GM12878 (cell line): ENCODE results near the gene BMPR1B. TPM values are rescaled to one million over a fixed set of nuclear protein-coding genes. Genes with fewer than 3 reads are reported as not detected.

Experiments
- ATAC-seq: fragments of 200-7000 bp; cut with Tn5 transposase; 3 replicates; pipeline ENCODE4 v1.9.1; 2020; ENCODE audit warnings: mild to moderate bottlenecking, moderate library complexity
- BruUV-seq: library from RNA; stranded (reverse); fragments of 400-500 nt; replicated peaks from 2 replicates; lab custom pipeline; 2021; lab: Mats Ljungman, UMichigan
- CTCF ChIA-PET: fragments of 300-600 bp; sonication (Branson Sonifier 250); formaldehyde crosslinking; extraction: SDS; loops from one replicate; lab custom pipeline; 2021; ENCODE audit warnings: inconsistent platforms; lab: Yijun Ruan, JAX
- POLR2A ChIA-PET: fragments of 350-600 bp; formaldehyde crosslinking; extraction: SDS; loops from one replicate; lab custom pipeline; 2021; ENCODE audit warnings: inconsistent platforms; lab: Charles Lee
- RAD21 ChIA-PET: fragments of 300-600 bp; sonication (Branson Sonifier 250); formaldehyde crosslinking; loops from one replicate; lab custom pipeline; 2023; ENCODE audit warnings: antibody characterized with exemption; ENCODE audit not compliant: unreplicated experiment; lab: Charles Lee
- SMC1A ChIA-PET: fragments of 300-600 bp; sonication (Branson Sonifier 250); formaldehyde crosslinking; loops from one replicate; lab custom pipeline; 2023; ENCODE audit not compliant: unreplicated experiment, uncharacterized antibody; lab: Charles Lee
- DNase-seq: peaks from one replicate; pipeline ENCODE4 v3.0.0-alpha.2; 2011; ENCODE audit warnings: low read depth, low spot score
- FAIRE-seq: peaks from 3 replicates; lab custom pipeline; 2011; peaks lifted over from hg19 to GRCh38; lab: Jason Lieb, UNC
- H2AFZ ChIP-seq: 2 replicates; pipeline ENCODE4 v1.6.0; 2011; ENCODE audit warnings: low read depth, low read length, control low read depth; ENCODE audit not compliant: control insufficient read depth
- H3K27ac ChIP-seq: 2 replicates; pipeline ENCODE4 v1.5.1; 2011; ENCODE audit warnings: control low read depth; ENCODE audit not compliant: control insufficient read depth, insufficient read depth
- H3K27me3 ChIP-seq, 2 experiments: replicated peaks in 1 of 2; 2 replicates each; pipeline versions ENCODE4 v1.6.0 to v1.6.1; 2011; ENCODE audit warnings: low read length in 1 of 2; ENCODE audit not compliant: control insufficient read depth in 2 of 2, insufficient read depth in 2 of 2
- H3K36me3 ChIP-seq, 2 experiments: 2 replicates each; pipeline ENCODE4 v1.5.1; 2011; ENCODE audit warnings: low read length in 1 of 2; ENCODE audit not compliant: control insufficient read depth in 2 of 2, insufficient read depth in 2 of 2
- H3K4me1 ChIP-seq: 2 replicates; pipeline ENCODE4 v1.6.1; 2011; ENCODE audit warnings: mild to moderate bottlenecking, low read length, moderate library complexity, mixed read lengths; ENCODE audit not compliant: control insufficient read depth, insufficient read depth
- H3K4me2 ChIP-seq: 2 replicates; pipeline ENCODE4 v1.6.0; 2011; ENCODE audit warnings: control low read depth; ENCODE audit not compliant: control insufficient read depth, insufficient read depth
- H3K4me3 ChIP-seq: fragments of 200-600 bp; sonication (generic); 2 replicates; pipeline ENCODE4 v1.5.1; 2016
- H3K79me2 ChIP-seq: 2 replicates; pipeline ENCODE4 v1.6.0; 2011; ENCODE audit warnings: low read length; ENCODE audit not compliant: control insufficient read depth, insufficient read depth
- H3K9ac ChIP-seq: 2 replicates; pipeline ENCODE4 v1.8.0; 2011; ENCODE audit warnings: low read length, control low read depth, mixed read lengths; ENCODE audit not compliant: control insufficient read depth, insufficient read depth
- H3K9me3 ChIP-seq: replicated peaks from 3 replicates; pipeline ENCODE4 v1.5.1; 2011; ENCODE audit warnings: mild to moderate bottlenecking, low read length; ENCODE audit not compliant: control insufficient read depth, insufficient read depth
- H4K20me1 ChIP-seq: 2 replicates; pipeline ENCODE4 v1.6.0; 2011; ENCODE audit not compliant: control insufficient read depth, insufficient read depth
- MTA3 ChIP-seq: IDR thresholded peaks from 2 replicates; pipeline ENCODE4 v1.6.1; 2012; ENCODE audit warnings: low read length, inconsistent platforms, borderline replicate concordance
- NR2C1 ChIP-seq: fragments of 450-650 bp; IDR thresholded peaks from 2 replicates; pipeline ENCODE4 v1.6.1; 2017; ENCODE audit warnings: antibody characterized with exemption, mild to moderate bottlenecking, moderate library complexity
- RB1 ChIP-seq: fragments of 450-650 bp; formaldehyde crosslinking; IDR thresholded peaks from 2 replicates; pipeline ENCODE4 v1.6.1; 2017; ENCODE audit warnings: mild to moderate bottlenecking, borderline replicate concordance
- RUNX3 ChIP-seq: IDR thresholded peaks from 2 replicates; pipeline ENCODE4 v1.6.1; 2012; ENCODE audit warnings: low read length, inconsistent platforms
- SIX5 ChIP-seq: IDR thresholded peaks from 2 replicates; pipeline ENCODE4 v1.6.1; 2011; ENCODE audit warnings: mild to moderate bottlenecking, low read depth, low read length, moderate library complexity; ENCODE audit not compliant: severe bottlenecking
- STAT1 ChIP-seq: fragments of 450-650 bp; conservative IDR thresholded peaks from 2 replicates; pipeline ENCODE4 v1.6.1; 2014; ENCODE audit warnings: antibody characterized with exemption, mild to moderate bottlenecking
- TAF1 ChIP-seq: IDR thresholded peaks from 2 replicates; pipeline ENCODE4 v1.6.1; 2011; ENCODE audit warnings: mild to moderate bottlenecking, low read depth, low read length, borderline replicate concordance
- WGBS: methylation state at CpG from one replicate; pipeline ENCODE4 v1.1.6; 2016; ENCODE audit warnings: low lambda C conversion rate; ENCODE audit not compliant: insufficient replicate concordance, insufficient coverage; ENCODE audit errors: missing lambda C conversion rate; 5-methylcytosine and 5-hydroxymethylcytosine counted together
- in situ Hi-C: fragments of 300-500 bp; cut with MboI; formaldehyde crosslinking; loops from 9 replicates; pipeline ENCODE4 v1.14.3; 2018; ENCODE audit warnings: mixed read lengths
- intact Hi-C: fragments of 100-400 bp; cut with micrococcal nuclease; formaldehyde crosslinking; loops from one replicate; pipeline ENCODE4 v1.14.2; 2022; ENCODE audit not compliant: unreplicated experiment
- polyA plus RNA-seq, 11 experiments: library from polyadenylated mRNA; depleted of rRNA in 4 of 11; unstranded in 6 of 11; stranded (reverse) in 5 of 11; fragments of >200 nt; fragmentation: Nextera tagmentation in 4 of 11; fragmentation: Illumina TruSeq in 1 of 11; extraction: Ambion mirVana in 4 of 11; extraction: Trizol in 1 of 11; gene quantifications; 1 replicate in 1 of 11; 2 replicates in 10 of 11; pipeline versions ENCODE4 v1.2.1 to v1.2.3, GENCODE V29; 2011 to 2016; ENCODE audit warnings: inconsistent platforms in 2 of 11, missing spikeins in 2 of 11, low read depth in 1 of 11
- total RNA-seq, 4 experiments: library from RNA; depleted of rRNA in 3 of 4; stranded (reverse); fragments of >200 nt in 3 of 4; fragmentation: Illumina TruSeq in 1 of 4; extraction: Trizol in 1 of 4; gene quantifications; 2 replicates each; pipeline versions ENCODE4 v1.2.1 to v1.2.3, GENCODE V29; 2013 to 2021
- TF ChIP-seq, protein P1 (sequence below): IDR thresholded peaks from 2 replicates; pipeline ENCODE4 v1.6.1; 2012; ENCODE audit warnings: low read depth, low read length, improper control_type of control experiment
- TF ChIP-seq, protein P2 (sequence below): fragments of 450-650 bp; IDR thresholded peaks from 2 replicates; pipeline ENCODE4 v1.6.1; 2017; ENCODE audit warnings: mild to moderate bottlenecking, low read depth, inconsistent platforms; ENCODE audit not compliant: poor library complexity, severe bottlenecking
- TF ChIP-seq, protein P3 (sequence below): fragments of 450-650 bp; IDR thresholded peaks from 2 replicates; pipeline ENCODE4 v1.6.1; 2018; ENCODE audit warnings: mild to moderate bottlenecking, low read depth, moderate library complexity; ENCODE audit not compliant: partially characterized antibody
- TF ChIP-seq, protein P4 (sequence below): fragments of 450-650 bp; IDR thresholded peaks from 2 replicates; pipeline ENCODE4 v1.6.1; 2014; ENCODE audit warnings: mild to moderate bottlenecking

BMPR1B gene
- total and polyA plus RNA-seq, 10 of the 15 experiments (the other 5 are each of a cell fraction or from before 2014, with no cell fraction given): not detected

DNA sequence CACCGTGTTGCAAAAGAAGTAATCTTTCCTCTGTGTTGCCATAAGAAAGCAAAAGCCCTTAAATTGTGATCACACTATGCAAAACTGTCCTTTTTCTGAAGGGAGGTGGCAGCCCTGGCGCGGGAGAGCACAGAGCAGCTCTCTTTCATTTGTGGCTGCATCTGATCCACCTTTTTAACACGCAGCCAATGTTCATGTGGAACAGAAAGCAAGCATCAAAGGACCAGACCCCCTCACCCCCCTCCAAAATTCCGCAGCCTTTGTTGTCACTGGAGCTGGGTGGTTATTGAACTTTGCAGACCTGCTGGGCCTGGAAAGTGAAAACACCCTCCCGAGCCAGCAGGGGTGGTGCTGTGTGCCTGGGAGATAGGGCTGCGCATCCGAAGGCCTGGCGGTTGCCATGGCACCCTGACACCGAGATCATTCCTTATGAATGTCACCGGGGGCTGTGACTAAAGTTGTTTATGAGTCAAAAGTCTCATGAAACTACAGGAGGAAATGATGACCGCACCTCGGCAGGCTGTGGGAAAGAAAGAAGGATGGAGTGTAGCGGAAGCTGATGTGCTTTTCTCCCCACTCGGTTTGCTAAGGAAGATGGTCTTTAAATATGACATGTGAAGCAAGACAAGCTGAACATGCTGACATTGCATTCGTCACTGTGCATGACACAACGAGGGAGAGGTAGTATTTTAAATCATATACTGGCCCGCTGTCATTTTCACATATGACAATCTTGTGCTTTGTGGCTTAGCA lies 423.7 kb downstream of the BMPR1B start:
- no peak for FAIRE-seq
- SMC1A ChIA-PET: no interaction called here
- Histone ChIP-seq H3K36me3 (no peaks in the 10 kb centered on the region), H3K4me2 (no peak overlapping the region), H3K27me3 (no peaks in the 10 kb centered on the region), H3K9ac (no peak overlapping the region), H4K20me1 (no peaks in the 10 kb centered on the region), H3K4me3 (no peak overlapping the region), H2AFZ (no peak overlapping the region), H3K79me2 (no peaks in the 10 kb centered on the region), H3K27ac (no peak overlapping the region), H3K9me3 (no peaks in the 10 kb centered on the region), H3K4me1 (no peaks in the 10 kb centered on the region)
- DNase-seq: no peak
- ATAC-seq: peak; percentile 52
- in situ Hi-C loops (no loop called here), intact Hi-C loops (no loop called here)
- WGBS: 39% methylated on average over 18 of the region's 18 CpGs
- POLR2A ChIA-PET: no interaction called here
- CTCF ChIA-PET: no interaction called here
- RAD21 ChIA-PET: no interaction called here
- BruUV-seq: no TSS peak
- TF ChIP-seq, protein P1, sequence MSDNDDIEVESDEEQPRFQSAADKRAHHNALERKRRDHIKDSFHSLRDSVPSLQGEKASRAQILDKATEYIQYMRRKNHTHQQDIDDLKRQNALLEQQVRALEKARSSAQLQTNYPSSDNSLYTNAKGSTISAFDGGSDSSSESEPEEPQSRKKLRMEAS: no peak
- TF ChIP-seq RUNX3 (no peak), STAT1 (no peak), MTA3 (no peak), TAF1 (no peak), RB1 (no peak), NR2C1 (no peak), SIX5 (no peak)
- TF ChIP-seq, protein P2, sequence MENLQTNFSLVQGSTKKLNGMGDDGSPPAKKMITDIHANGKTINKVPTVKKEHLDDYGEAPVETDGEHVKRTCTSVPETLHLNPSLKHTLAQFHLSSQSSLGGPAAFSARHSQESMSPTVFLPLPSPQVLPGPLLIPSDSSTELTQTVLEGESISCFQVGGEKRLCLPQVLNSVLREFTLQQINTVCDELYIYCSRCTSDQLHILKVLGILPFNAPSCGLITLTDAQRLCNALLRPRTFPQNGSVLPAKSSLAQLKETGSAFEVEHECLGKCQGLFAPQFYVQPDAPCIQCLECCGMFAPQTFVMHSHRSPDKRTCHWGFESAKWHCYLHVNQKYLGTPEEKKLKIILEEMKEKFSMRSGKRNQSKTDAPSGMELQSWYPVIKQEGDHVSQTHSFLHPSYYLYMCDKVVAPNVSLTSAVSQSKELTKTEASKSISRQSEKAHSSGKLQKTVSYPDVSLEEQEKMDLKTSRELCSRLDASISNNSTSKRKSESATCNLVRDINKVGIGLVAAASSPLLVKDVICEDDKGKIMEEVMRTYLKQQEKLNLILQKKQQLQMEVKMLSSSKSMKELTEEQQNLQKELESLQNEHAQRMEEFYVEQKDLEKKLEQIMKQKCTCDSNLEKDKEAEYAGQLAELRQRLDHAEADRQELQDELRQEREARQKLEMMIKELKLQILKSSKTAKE: no peak
- TF ChIP-seq, protein P3, sequence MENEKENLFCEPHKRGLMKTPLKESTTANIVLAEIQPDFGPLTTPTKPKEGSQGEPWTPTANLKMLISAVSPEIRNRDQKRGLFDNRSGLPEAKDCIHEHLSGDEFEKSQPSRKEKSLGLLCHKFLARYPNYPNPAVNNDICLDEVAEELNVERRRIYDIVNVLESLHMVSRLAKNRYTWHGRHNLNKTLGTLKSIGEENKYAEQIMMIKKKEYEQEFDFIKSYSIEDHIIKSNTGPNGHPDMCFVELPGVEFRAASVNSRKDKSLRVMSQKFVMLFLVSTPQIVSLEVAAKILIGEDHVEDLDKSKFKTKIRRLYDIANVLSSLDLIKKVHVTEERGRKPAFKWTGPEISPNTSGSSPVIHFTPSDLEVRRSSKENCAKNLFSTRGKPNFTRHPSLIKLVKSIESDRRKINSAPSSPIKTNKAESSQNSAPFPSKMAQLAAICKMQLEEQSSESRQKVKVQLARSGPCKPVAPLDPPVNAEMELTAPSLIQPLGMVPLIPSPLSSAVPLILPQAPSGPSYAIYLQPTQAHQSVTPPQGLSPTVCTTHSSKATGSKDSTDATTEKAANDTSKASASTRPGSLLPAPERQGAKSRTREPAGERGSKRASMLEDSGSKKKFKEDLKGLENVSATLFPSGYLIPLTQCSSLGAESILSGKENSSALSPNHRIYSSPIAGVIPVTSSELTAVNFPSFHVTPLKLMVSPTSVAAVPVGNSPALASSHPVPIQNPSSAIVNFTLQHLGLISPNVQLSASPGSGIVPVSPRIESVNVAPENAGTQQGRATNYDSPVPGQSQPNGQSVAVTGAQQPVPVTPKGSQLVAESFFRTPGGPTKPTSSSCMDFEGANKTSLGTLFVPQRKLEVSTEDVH: no peak
- TF ChIP-seq, protein P4, sequence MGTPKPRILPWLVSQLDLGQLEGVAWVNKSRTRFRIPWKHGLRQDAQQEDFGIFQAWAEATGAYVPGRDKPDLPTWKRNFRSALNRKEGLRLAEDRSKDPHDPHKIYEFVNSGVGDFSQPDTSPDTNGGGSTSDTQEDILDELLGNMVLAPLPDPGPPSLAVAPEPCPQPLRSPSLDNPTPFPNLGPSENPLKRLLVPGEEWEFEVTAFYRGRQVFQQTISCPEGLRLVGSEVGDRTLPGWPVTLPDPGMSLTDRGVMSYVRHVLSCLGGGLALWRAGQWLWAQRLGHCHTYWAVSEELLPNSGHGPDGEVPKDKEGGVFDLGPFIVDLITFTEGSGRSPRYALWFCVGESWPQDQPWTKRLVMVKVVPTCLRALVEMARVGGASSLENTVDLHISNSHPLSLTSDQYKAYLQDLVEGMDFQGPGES: no peak
